ENCODE data around the gene MARCHF3.
A peak's percentile ranks its signal among the peaks of the same experiment; 100 is the strongest.

The MARCHF3 gene

DNA sequence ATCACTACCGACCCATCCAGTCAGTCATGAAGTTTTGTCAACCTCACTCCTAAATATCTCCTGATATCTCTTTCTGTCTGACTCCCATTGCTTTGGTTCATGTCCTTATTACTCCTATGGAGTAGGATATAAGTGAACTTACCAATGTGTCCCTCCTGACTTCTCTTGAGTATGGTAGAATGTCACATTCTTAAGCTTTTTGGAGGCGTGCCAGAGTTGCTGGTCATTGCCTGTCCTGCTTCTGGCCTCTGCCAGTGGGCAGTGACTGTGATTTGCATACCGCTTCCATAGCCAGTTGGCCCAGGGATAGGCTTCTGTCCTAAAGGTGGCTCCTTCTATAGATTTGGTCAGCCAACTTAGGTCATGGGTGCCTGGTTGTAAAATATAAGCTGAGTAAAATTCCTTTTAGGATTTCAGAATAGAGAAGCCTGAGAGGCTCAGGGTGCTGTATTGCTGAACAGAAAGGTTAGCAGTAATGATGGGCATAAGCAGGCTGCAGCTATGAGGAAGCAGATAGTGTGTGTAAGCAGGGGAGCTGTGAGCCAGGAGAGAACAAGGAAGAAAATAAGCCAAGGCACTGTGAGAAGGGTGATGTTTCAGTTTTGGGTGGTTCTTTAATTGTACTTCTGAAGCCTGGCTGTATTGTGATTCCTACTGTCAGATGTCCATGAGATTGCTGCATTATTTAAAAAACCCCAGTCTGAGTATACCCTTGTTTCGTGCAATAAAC lies 16.1 kb upstream of the MARCHF3 start:
- TF ChIP-seq ARNTL (CRISPR knock-in tag; IDR thresholded peaks at IDR 0.05; ENCODE audit: borderline replicate concordance, low read depth) (no peak), ZFP30 (CRISPR knock-in tag; IDR thresholded peaks at IDR 0.05) (no peak), ZFP3 (CRISPR knock-in tag; IDR thresholded peaks at IDR 0.05) (no peak), SNAI2 (CRISPR knock-in tag; IDR thresholded peaks at IDR 0.05) (no peak), OSR1 (CRISPR knock-in tag; IDR thresholded peaks at IDR 0.05) (no peak), GLIS3 (CRISPR knock-in tag; IDR thresholded peaks at IDR 0.05) (no peak), CSDC2 (CRISPR knock-in tag; IDR thresholded peaks at IDR 0.05) (no peak), ZC3H10 (CRISPR knock-in tag; IDR thresholded peaks at IDR 0.05) (no peak), ZNF70 (CRISPR knock-in tag; IDR thresholded peaks at IDR 0.05) (no peak), TCF4 (CRISPR knock-in tag; IDR thresholded peaks at IDR 0.05; ENCODE audit: borderline replicate concordance) (no peak)
- TF ChIP-seq, protein P1, sequence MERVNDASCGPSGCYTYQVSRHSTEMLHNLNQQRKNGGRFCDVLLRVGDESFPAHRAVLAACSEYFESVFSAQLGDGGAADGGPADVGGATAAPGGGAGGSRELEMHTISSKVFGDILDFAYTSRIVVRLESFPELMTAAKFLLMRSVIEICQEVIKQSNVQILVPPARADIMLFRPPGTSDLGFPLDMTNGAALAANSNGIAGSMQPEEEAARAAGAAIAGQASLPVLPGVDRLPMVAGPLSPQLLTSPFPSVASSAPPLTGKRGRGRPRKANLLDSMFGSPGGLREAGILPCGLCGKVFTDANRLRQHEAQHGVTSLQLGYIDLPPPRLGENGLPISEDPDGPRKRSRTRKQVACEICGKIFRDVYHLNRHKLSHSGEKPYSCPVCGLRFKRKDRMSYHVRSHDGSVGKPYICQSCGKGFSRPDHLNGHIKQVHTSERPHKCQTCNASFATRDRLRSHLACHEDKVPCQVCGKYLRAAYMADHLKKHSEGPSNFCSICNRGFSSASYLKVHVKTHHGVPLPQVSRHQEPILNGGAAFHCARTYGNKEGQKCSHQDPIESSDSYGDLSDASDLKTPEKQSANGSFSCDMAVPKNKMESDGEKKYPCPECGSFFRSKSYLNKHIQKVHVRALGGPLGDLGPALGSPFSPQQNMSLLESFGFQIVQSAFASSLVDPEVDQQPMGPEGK (CRISPR knock-in tag; IDR thresholded peaks at IDR 0.05; ENCODE audit: borderline replicate concordance): no peak
- TF ChIP-seq, protein P2, sequence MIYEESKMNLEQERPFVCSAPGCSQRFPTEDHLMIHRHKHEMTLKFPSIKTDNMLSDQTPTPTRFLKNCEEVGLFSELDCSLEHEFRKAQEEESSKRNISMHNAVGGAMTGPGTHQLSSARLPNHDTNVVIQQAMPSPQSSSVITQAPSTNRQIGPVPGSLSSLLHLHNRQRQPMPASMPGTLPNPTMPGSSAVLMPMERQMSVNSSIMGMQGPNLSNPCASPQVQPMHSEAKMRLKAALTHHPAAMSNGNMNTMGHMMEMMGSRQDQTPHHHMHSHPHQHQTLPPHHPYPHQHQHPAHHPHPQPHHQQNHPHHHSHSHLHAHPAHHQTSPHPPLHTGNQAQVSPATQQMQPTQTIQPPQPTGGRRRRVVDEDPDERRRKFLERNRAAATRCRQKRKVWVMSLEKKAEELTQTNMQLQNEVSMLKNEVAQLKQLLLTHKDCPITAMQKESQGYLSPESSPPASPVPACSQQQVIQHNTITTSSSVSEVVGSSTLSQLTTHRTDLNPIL (CRISPR knock-in tag; IDR thresholded peaks at IDR 0.05; ENCODE audit: low read depth): no peak
- TF ChIP-seq, protein P3, sequence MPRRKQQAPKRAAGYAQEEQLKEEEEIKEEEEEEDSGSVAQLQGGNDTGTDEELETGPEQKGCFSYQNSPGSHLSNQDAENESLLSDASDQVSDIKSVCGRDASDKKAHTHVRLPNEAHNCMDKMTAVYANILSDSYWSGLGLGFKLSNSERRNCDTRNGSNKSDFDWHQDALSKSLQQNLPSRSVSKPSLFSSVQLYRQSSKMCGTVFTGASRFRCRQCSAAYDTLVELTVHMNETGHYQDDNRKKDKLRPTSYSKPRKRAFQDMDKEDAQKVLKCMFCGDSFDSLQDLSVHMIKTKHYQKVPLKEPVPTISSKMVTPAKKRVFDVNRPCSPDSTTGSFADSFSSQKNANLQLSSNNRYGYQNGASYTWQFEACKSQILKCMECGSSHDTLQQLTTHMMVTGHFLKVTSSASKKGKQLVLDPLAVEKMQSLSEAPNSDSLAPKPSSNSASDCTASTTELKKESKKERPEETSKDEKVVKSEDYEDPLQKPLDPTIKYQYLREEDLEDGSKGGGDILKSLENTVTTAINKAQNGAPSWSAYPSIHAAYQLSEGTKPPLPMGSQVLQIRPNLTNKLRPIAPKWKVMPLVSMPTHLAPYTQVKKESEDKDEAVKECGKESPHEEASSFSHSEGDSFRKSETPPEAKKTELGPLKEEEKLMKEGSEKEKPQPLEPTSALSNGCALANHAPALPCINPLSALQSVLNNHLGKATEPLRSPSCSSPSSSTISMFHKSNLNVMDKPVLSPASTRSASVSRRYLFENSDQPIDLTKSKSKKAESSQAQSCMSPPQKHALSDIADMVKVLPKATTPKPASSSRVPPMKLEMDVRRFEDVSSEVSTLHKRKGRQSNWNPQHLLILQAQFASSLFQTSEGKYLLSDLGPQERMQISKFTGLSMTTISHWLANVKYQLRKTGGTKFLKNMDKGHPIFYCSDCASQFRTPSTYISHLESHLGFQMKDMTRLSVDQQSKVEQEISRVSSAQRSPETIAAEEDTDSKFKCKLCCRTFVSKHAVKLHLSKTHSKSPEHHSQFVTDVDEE (CRISPR knock-in tag; IDR thresholded peaks at IDR 0.05): no peak
- ATAC-seq: no peak

DNA sequence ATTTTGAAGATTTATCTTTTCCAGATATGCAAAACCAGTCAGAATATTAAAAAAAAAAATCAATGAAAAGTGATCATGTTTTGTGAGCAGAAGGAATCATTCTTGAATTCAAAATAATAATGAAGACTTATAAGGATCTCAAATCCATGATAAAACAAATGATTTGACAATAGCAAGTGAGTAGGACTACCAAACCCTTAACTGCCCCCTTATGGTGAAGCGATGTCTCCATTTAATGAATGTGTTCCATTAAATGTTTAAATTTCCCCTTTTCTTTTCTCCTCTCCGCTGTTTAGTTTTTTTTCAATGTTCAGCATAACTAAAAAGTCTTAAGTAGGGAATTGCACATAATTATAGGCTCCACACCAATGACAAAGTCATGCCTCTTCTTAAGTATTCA lies 12.2 kb upstream of the MARCHF3 start:
- peak; percentile 67; the same call in 2 of the 3 replicates for ATAC-seq
- TF ChIP-seq PPARA (CRISPR knock-in tag; IDR thresholded peaks at IDR 0.05; ENCODE audit: borderline replicate concordance) (no peak), SNAI2 (CRISPR knock-in tag; IDR thresholded peaks at IDR 0.05) (no peak)

- ATAC-seq: peak; percentile 89
- TF ChIP-seq SNAI2 (CRISPR knock-in tag; IDR thresholded peaks at IDR 0.05) (no peak), ARNTL (CRISPR knock-in tag; IDR thresholded peaks at IDR 0.05; ENCODE audit: borderline replicate concordance, low read depth) (no peak), TOX (CRISPR knock-in tag; IDR thresholded peaks at IDR 0.05; ENCODE audit: borderline replicate concordance) (no peak), POU6F1 (CRISPR knock-in tag; IDR thresholded peaks at IDR 0.05; ENCODE audit: borderline replicate concordance, low read depth) (no peak), OSR1 (CRISPR knock-in tag; IDR thresholded peaks at IDR 0.05) (no peak), TCF4 (CRISPR knock-in tag; IDR thresholded peaks at IDR 0.05; ENCODE audit: borderline replicate concordance) (no peak), ISL1 (CRISPR knock-in tag; IDR thresholded peaks at IDR 0.05) (no peak), ESRRG (CRISPR knock-in tag; IDR thresholded peaks at IDR 0.05) (no peak), PPARA (CRISPR knock-in tag; IDR thresholded peaks at IDR 0.05; ENCODE audit: borderline replicate concordance) (no peak), RARB (CRISPR knock-in tag; IDR thresholded peaks at IDR 0.05) (no peak), CSRNP3 (CRISPR knock-in tag; IDR thresholded peaks at IDR 0.05) (no peak), ZNF565 (CRISPR knock-in tag; conservative IDR thresholded peaks at IDR 0.05; ENCODE audit: low read depth) (no peak), GLIS3 (CRISPR knock-in tag; IDR thresholded peaks at IDR 0.05) (no peak), ZNF8 (CRISPR knock-in tag; IDR thresholded peaks at IDR 0.05) (no peak), CSDC2 (CRISPR knock-in tag; IDR thresholded peaks at IDR 0.05) (no peak), ZNF70 (CRISPR knock-in tag; IDR thresholded peaks at IDR 0.05) (no peak), ZFP3 (CRISPR knock-in tag; IDR thresholded peaks at IDR 0.05) (no peak), ZFP30 (CRISPR knock-in tag; IDR thresholded peaks at IDR 0.05) (no peak)
- TF ChIP-seq, protein P1 (CRISPR knock-in tag; IDR thresholded peaks at IDR 0.05; ENCODE audit: borderline replicate concordance): no peak
- TF ChIP-seq, protein P3 (CRISPR knock-in tag; IDR thresholded peaks at IDR 0.05): no peak
Observed at GRCh38 chr5:127041571-127041970, 11.2 kb upstream of the MARCHF3 start.
